GM18507 (cell line): ENCODE results near the gene USP5.
"Not testable (repeated sequence)": the region's sequence is repeated elsewhere in the genome, so short reads cannot be mapped to it uniquely, and the experiment has no call there.

Experiments
- DNase-seq: peaks from one replicate; pipeline ENCODE4 v3.0.0; 2011; ENCODE audit warnings: low read depth; ENCODE audit not compliant: insufficient read length; ENCODE audit errors: extremely low spot score
- FAIRE-seq: peaks from 2 replicates; lab custom pipeline; 2011; peaks lifted over from hg19 to GRCh38; lab: Jason Lieb, UNC

USP5 gene

DNA sequence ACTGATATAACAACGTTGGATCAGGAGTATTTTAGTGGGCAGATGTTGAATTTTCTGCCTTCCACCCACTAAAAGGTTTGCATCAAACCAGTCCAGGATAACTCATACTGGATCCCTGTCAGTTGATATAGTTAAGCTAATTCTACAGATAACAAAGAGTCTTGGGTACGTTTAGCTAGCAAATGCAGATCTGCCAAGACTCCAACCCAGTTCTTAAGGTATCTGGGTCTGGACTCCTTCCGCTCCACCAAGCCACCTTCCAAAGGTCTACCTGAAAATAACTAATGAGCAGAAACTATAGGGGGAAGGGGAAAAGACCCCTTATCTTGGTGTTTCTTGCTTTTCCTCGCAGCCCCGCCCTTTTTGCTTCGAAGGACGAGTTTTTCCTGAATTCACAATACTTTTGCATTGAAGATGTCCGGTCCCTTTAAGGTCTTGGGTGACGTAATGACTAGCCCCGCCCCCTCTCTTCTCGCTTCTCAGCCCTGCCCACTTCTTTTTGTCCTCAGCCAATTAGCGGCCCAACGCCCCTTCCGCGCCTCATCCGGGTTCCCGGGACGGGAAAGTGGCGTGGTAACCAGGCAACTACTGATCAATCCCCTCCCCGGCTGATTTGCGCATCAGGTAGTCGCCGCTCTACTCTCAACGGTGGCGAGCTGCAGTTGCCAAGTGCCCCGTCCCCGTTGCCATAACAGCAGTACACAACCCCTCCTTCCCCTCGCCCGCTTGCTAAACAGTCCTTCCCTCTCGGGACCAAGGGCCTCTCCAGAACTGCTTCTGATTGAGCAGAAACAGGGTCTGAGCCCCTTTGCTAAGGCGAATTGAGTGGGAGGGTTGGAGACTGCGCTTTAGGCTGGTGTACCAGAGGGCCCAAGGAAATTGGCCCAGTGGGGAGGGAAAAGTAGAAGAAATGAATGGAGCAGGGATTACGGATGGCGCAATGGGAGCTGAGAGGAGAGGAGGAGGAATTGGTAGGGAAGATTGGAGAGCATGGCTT lies 52.6 kb downstream of the USP5 start, which contains the start of gene LRRC23:
LRRC23 (plus strand) TSS at position 543 of the 997 bp plus-strand sequence. CDS start 812 bp downstream, outside the sequence.
- DNase-seq (peak; percentile 93), FAIRE-seq (peak; percentile 99)

DNA sequence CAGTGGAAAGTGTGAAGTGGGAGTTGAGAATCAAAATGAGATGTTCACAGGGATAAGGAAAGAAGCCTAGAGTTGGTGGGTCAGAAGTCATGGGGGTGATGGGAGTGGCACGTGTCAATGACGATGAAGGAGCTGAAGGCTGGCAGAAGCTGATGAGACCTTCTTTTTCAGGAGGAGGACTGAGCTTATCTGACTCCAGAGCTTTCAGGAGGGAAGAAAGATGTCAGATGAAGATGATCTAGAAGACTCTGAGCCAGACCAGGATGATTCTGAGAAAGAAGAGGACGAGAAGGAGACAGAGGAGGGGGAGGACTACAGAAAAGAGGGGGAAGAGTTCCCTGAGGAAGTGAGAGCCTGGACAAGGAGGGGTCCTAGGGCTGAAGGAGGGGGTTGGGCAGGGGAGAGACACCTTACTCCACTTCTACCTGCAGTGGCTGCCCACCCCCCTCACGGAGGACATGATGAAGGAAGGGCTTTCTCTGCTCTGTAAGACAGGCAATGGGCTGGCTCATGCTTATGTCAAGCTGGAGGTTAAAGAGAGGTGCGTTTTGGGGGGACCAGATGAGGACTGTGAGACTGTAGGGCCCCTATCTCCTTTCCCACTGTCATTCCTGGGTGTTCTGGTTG lies 53.6 kb downstream of the USP5 start:
- FAIRE-seq (no peak), DNase-seq (no peak)

DNA sequence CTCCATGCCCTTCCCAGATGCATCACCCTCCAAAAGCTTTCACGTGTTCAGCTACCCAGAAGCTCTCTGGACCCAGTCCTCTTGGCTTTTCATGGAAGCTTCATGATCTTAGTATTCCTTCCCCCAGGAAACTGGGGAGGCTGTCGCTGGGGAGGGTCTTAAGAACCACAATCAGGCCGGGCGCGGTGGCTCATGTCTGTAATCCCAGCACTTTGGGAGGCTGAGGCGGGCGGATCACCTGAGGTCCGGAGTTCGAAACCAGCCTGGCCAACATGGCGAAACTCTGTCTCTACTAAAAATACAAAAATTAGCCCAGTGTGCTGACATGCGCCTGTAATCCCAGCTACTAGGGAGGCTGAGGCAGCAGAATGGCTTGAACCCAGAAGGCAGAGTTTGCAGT lies 56.2 kb downstream of the USP5 start:
- DNase-seq, FAIRE-seq: not testable (repeated sequence)

DNA sequence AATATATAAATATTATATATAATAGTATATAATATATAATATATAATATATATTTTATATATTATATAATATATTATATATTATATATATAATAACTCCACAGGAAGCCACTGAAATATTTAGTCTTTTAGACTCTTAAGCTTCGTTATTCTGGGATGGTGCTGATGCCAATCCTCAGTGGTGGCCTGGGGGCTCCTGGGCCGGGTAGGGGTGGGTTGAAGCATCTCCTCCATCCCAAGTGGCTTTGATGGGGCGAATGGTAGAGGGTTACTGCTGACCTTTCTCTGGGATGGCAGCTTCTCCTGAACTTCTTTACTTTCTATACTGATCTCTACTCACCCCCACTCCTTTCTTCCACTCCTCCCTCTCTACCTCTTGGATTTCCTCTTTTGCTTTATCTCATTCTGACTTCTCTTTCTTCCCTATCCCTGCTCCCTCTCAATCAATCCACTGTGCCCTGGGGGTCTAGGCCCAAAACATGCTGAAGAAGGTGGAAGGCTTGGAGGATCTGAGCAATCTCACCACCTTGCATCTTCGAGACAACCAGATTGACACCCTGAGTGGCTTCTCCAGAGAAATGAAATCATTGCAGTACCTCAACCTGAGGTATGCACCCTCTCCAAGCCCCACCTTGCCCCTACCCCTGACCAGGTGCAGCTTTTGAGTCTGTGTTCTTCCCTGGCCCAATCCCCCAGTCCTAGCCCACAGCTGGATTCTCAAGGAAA lies 57.6 kb downstream of the USP5 start:
- no peak for DNase-seq
- no peak for FAIRE-seq

DNA sequence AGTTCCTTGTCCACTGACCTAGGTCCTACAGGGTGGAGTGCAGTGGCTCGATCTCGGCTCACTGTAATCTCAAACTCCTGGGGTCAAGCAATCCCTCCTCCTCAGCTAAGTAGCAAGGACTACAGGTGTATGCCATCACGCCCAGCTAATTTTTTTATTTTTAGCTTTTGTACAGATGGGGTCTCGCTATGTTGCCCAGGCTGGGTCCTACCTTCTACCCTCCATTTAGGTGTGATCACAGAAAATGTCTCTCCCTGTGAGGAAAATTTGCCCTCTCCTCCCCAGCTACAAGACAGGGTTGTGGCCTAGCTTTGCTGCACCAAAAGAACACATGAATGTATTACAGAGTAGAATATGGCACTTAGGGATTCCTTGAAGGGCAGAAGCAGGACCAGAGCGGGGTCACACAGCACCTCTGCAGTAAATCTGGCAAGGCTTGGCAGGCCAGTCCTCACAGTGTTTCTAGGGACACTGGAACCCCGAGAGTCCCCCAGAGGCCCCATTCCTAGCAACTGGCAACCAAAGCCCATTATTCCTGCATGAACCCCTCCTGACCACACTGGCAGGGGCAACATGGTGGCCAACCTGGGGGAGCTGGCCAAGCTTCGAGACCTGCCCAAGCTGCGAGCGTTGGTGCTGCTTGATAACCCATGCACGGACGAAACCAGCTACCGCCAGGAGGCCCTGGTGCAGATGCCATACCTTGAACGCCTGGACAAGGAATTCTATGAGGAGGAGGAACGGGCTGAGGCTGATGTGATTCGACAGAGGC lies 60.4 kb downstream of the USP5 start:
- no peak for FAIRE-seq
- DNase-seq = no peak

DNA sequence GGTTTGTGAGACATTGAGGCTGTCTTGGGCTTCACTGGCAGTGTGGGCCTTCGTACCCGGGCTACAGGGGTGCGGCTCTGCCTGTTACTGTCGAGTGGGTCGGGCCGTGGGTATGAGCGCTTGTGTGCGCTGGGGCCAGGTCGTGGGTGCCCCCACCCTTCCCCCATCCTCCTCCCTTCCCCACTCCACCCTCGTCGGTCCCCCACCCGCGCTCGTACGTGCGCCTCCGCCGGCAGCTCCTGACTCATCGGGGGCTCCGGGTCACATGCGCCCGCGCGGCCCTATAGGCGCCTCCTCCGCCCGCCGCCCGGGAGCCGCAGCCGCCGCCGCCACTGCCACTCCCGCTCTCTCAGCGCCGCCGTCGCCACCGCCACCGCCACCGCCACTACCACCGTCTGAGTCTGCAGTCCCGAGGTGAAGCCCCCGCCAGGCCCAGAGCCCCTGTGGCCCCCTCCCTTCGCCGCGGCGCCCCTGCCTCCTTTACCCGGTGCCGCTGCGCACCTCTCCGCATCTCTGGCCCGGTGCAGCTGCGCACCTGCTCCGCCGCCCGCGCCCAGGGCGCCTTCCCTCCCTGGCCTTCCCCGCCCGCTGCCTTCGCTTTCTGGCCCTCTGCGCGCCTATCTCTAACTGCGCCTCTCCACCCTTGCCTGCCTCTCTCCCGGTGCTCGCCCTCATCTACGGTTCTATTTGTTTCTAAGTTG lies 62.4 kb downstream of the USP5 start, which contains the start of gene ENO2:
ENO2 (plus strand) TSS at position 335 of the 701 bp plus-strand sequence. CDS start 1,253 bp downstream, outside the sequence.
- peak; percentile 45 for FAIRE-seq
- peak; percentile 77 for DNase-seq

DNA sequence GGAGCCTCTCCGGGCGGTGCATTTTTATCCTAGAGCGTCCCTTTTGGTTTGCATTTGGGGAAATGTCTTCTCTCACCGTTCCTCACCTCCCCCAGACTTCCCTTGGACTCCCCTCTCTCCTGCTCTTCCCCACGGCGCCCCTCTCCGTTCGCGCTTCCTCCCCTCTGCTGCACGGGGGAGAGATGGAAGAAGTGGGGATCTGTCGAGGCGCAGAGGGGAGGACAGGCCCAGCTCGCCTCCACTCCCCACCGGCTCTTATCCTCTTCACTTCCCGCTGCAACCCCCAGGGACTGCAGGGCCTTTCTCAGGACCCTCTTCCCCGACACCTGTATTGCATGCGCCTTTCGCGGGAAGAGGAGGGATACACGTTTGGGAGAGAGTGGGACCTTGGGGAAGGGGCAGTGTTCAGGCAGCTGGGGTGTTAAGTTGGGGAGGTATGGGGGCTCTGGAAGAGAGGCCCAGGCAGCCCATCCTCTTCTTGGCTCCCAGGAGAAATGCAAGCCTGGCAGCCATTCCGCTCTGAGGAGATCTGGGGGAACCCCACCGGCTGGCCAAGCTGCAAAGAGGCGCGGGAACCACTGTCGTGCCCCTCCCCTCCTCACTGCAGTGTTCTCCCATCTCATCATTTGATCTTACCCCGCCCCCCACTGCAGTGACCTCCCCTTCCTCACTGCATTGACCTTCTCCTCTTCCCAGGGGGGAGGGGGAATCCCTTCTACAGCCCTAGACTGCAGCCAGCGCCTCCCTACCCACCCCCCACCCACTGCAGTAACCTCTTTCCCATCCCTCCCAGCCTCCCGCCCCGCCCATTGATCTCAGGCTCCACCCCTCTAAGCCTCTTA lies 63.2 kb downstream of the USP5 start:
- DNase-seq (no peak), FAIRE-seq (peak; percentile 75)

DNA sequence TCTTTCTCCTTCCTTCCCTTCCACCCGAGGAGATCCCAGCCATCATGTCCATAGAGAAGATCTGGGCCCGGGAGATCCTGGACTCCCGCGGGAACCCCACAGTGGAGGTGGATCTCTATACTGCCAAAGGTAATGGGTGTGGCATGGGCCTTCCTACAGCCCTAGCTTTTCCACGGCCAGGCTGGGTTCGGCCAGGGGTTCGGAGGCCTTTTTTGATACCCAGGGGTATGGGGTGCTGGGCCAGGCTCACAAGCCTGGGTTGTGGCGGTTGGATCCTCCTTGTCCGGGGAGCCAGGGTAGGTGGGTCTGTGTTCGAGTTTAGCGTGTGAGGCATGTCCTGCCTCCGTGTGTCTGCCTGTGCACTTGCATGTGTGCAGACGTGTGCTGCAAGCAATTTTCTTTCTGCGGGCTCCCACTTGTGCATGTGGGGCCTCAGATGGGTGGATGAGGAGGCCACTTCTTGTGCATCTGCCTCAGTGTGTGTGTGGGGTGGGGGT lies 63.9 kb downstream of the USP5 start:
- FAIRE-seq = no peak

More for the DNA sequence above, 63.9 kb downstream of the USP5 start:
- no peak for DNase-seq
